SK-N-SH (cell line): ENCODE results near the gene WHRN. TPM values are rescaled to one million over a fixed set of nuclear protein-coding genes. Genes with fewer than 3 reads are reported as not detected.
A peak's percentile ranks its signal among the peaks of the same experiment; 100 is the strongest.

Experiments used
- CTCF ChIA-PET: fragments of 300-600, 350-600 bp; formaldehyde crosslinking; extraction: SDS; loops from one replicate; lab custom pipeline; 2021; lab: Yijun Ruan, JAX
- POLR2A ChIA-PET: fragments of 350-600 bp; sonication (Branson Sonifier 250); formaldehyde crosslinking; extraction: SDS; loops from one replicate; lab custom pipeline; 2020; ENCODE audit warnings: antibody characterized with exemption, inconsistent platforms; lab: Yijun Ruan, JAX
- DNase-seq: peaks from one replicate; pipeline ENCODE4 v3.0.0; 2012
- H2AFZ ChIP-seq: fragments of 200-600 bp; sonication (generic); 2 replicates; pipeline ENCODE4 v1.8.1; 2016; ENCODE audit warnings: antibody characterized with exemption, mild to moderate bottlenecking, low read depth
- H3F3A ChIP-seq: fragments of 200-600 bp; sonication (generic); replicated peaks from 2 replicates; pipeline ENCODE3; 2016; ENCODE audit warnings: antibody characterized with exemption, mild to moderate bottlenecking; ENCODE audit not compliant: insufficient read depth
- H3K27ac ChIP-seq, 2 experiments: fragments of 200-500 bp in 1 of 2; fragments of 200-600 bp in 1 of 2; sonication (Bioruptor generic) in 1 of 2; sonication (generic), shearing (Covaris generic) in 1 of 2; 2 replicates each; pipeline versions ENCODE4 v1.5.1 to v1.6.1; 2014 to 2016; ENCODE audit warnings: low read depth in 2 of 2, inconsistent platforms in 1 of 2, low read length in 1 of 2, mild to moderate bottlenecking in 1 of 2, mixed read lengths in 1 of 2
- H3K27me3 ChIP-seq: fragments of 200-600 bp; sonication (generic), shearing (Covaris generic); 2 replicates; pipeline ENCODE4 v1.6.1; 2016; ENCODE audit warnings: mixed run types; ENCODE audit not compliant: insufficient read depth
- H3K36me3 ChIP-seq, 2 experiments: fragments of 200-500 bp in 1 of 2; fragments of 200-600 bp in 1 of 2; sonication (Bioruptor generic) in 1 of 2; sonication (generic) in 1 of 2; replicated peaks in 1 of 2; 2 replicates each; pipeline versions ENCODE3 to v1.5.1; 2014 to 2016; ENCODE audit warnings: low read length in 1 of 2, mild to moderate bottlenecking in 1 of 2; ENCODE audit not compliant: insufficient read depth in 2 of 2, control insufficient read depth in 1 of 2
- H3K4me1 ChIP-seq, 2 experiments: fragments of 200-500 bp in 1 of 2; fragments of 200-600 bp in 1 of 2; sonication (Bioruptor generic) in 1 of 2; sonication (generic), shearing (Covaris generic) in 1 of 2; 2 replicates each; pipeline versions ENCODE4 v1.5.1 to v1.6.1; 2014 to 2016; ENCODE audit warnings: low read depth in 1 of 2, low read length in 1 of 2, mixed run types in 1 of 2; ENCODE audit not compliant: insufficient read depth in 2 of 2, control insufficient read depth in 1 of 2
- H3K4me2 ChIP-seq: fragments of 200-600 bp; sonication (generic), shearing (Covaris generic); 2 replicates; pipeline ENCODE4 v1.6.1; 2017; ENCODE audit warnings: mixed run types
- H3K4me3 ChIP-seq, 2 experiments: fragments of 200-500 bp in 1 of 2; fragments of 200-600 bp in 1 of 2; sonication (Bioruptor generic) in 1 of 2; sonication (generic), shearing (Covaris generic) in 1 of 2; 2 replicates each; pipeline versions ENCODE4 v1.5.1 to v1.8.1; 2014 to 2016; ENCODE audit warnings: low read depth in 2 of 2, inconsistent platforms in 1 of 2, low read length in 1 of 2, mild to moderate bottlenecking in 1 of 2, mixed read lengths in 1 of 2, moderate library complexity in 1 of 2
- H3K79me2 ChIP-seq: fragments of 200-600 bp; sonication (generic); 2 replicates; pipeline ENCODE4 v1.8.1; 2017; ENCODE audit warnings: mild to moderate bottlenecking; ENCODE audit not compliant: insufficient read depth
- H3K9ac ChIP-seq: fragments of 200-600 bp; sonication (generic); 2 replicates; pipeline ENCODE4 v1.6.1; 2017; ENCODE audit warnings: mixed run types
- H3K9me2 ChIP-seq: fragments of 200-600 bp; sonication (generic); 2 replicates; pipeline ENCODE4 v1.6.1; 2017; ENCODE audit warnings: mixed run types
- H3K9me3 ChIP-seq: fragments of 200-600 bp; sonication (generic); 2 replicates; pipeline ENCODE4 v1.6.1; 2017; ENCODE audit warnings: mixed run types, mild to moderate bottlenecking, moderate library complexity
- H4K20me1 ChIP-seq: fragments of 200-600 bp; sonication (generic); 2 replicates; pipeline ENCODE4 v1.6.1; 2017; ENCODE audit warnings: mild to moderate bottlenecking, mixed run types; ENCODE audit not compliant: insufficient read depth
- ELF1 ChIP-seq: IDR thresholded peaks from 2 replicates; pipeline ENCODE4 v1.4.0; 2012
- EP300 ChIP-seq, 2 experiments: IDR thresholded peaks; 2 replicates each; pipeline versions ENCODE4 v1.4.0 to v1.6.1; 2012; ENCODE audit warnings: borderline replicate concordance in 1 of 2, low read depth in 1 of 2, low read length in 1 of 2
- FOSL2 ChIP-seq: IDR thresholded peaks from 2 replicates; pipeline ENCODE4 v1.4.0; 2012; ENCODE audit warnings: low read depth, mild to moderate bottlenecking, moderate library complexity, borderline replicate concordance
- GATA2 ChIP-seq: sonication (generic); formaldehyde crosslinking; IDR thresholded peaks from 2 replicates; pipeline ENCODE4 v1.5.0; 2020; ENCODE audit warnings: mild to moderate bottlenecking, missing genetic modification reagents
- MEF2A ChIP-seq: IDR thresholded peaks from 2 replicates; pipeline ENCODE4 v1.4.0; 2012; ENCODE audit warnings: low read depth, borderline replicate concordance
- NFIC ChIP-seq: IDR thresholded peaks from 2 replicates; pipeline ENCODE4 v1.4.0; 2012; ENCODE audit warnings: borderline replicate concordance
- NRF1 ChIP-seq: IDR thresholded peaks from 2 replicates; pipeline ENCODE4 v1.6.1; 2012; ENCODE audit warnings: low read depth, mild to moderate bottlenecking, low read length
- POLR2AphosphoS5 ChIP-seq: IDR thresholded peaks from 2 replicates; pipeline ENCODE4 v1.6.1; 2012; ENCODE audit warnings: low read depth, low read length
- RAD21 ChIP-seq: IDR thresholded peaks from 2 replicates; pipeline ENCODE4 v1.6.1; 2012; ENCODE audit warnings: mild to moderate bottlenecking, low read length
- RFX5 ChIP-seq: IDR thresholded peaks from 2 replicates; pipeline ENCODE4 v1.6.1; 2012; ENCODE audit warnings: mild to moderate bottlenecking, improper control_type of control experiment, low read length
- SMC3 ChIP-seq: IDR thresholded peaks from 2 replicates; pipeline ENCODE4 v1.6.1; 2012; ENCODE audit warnings: low read depth, low read length, improper control_type of control experiment
- TAF1 ChIP-seq: IDR thresholded peaks from 2 replicates; pipeline ENCODE4 v1.6.1; 2012; ENCODE audit warnings: low read depth, mild to moderate bottlenecking, low read length, moderate library complexity, borderline replicate concordance
- TEAD4 ChIP-seq: IDR thresholded peaks from 2 replicates; pipeline ENCODE4 v1.4.0; 2012; ENCODE audit warnings: mild to moderate bottlenecking, borderline replicate concordance; ENCODE audit not compliant: insufficient read depth
- WGBS: methylation state at CpG from one replicate; pipeline ENCODE4 v1.1.6; 2017; ENCODE audit warnings: low lambda C conversion rate; 5-methylcytosine and 5-hydroxymethylcytosine counted together
- polyA plus RNA-seq, 3 experiments: library from polyadenylated mRNA; depleted of rRNA; stranded (reverse); fragments of >200 nt; gene quantifications; 2 replicates each; pipeline ENCODE4 v1.2.3, GENCODE V29; 2012
- TF ChIP-seq, protein P1 (sequence below): IDR thresholded peaks from 2 replicates; pipeline ENCODE4 v1.6.1; 2012; ENCODE audit warnings: mild to moderate bottlenecking, low read depth, low read length, moderate library complexity
- TF ChIP-seq, protein P2 (sequence below): IDR thresholded peaks from 2 replicates; pipeline ENCODE4 v1.4.0; 2012; ENCODE audit warnings: low read depth, borderline replicate concordance
- TF ChIP-seq, protein P3 (sequence below): fragments of 150-350 bp; IDR thresholded peaks from 2 replicates; pipeline ENCODE4 v1.6.1; 2017; ENCODE audit warnings: antibody characterized with exemption, low read length, low read depth, borderline replicate concordance
- TF ChIP-seq, protein P4 (sequence below): fragments of 150-350 bp; IDR thresholded peaks from 2 replicates; pipeline ENCODE4 v1.6.1; 2016; ENCODE audit warnings: mild to moderate bottlenecking, low read depth, low read length

The WHRN gene
- polyA plus RNA-seq, 1 of the 3 experiments (the other 2 are of a cell fraction), result 4.6 TPM

DNA sequence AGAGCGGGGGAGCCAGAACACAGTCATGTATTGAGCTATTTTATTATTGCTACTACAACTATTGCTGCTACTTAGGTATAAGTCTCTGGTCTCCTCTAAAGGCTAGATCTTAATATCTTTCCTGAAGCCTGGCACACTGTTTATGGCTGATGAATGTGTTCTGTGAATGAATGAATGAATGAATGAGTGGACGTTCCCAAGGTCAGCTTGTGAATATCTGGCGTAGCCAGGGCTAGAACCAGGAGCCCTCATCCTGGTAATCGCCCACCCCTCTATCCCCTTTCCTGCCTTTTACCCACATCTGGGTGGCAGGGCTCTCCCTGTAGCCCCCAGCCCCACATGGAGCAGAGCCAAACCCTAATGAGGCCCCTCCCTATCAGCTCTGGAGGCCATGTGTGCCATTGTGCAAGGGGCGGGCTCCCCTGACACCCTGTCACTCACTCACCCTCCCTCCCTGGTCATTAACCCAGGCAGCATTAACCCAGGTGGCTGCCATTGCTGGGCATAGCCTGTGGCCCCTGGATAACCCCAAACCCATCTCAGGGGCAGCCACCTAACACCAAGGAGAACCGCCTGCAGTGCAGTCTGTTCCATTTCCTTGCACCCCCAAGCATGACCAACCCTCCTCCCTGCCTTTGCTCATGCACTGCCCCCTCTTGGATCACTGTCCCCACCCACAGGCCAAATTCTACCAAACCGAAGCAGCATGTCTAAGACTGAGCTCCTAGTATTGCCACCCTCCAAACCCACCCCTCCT is 115.5 kb downstream of the WHRN start:
- no peak overlapping the region for H3K4me2 ChIP-seq
- H3K4me3 ChIP-seq, result no peak overlapping the region
- no peaks in the 10 kb centered on the region for H3K79me2 ChIP-seq
- peaks cover 11 to 17% of the 10 kb centered on the region in 2 experiments; a peak in 3 of 4 replicates for H3K4me1 ChIP-seq
- H3K27ac ChIP-seq, result no peak overlapping the region
- H3K27me3 ChIP-seq, result no peaks in the 10 kb centered on the region
- no peak overlapping the region for H3K9ac ChIP-seq
- TF ChIP-seq, protein P1, sequence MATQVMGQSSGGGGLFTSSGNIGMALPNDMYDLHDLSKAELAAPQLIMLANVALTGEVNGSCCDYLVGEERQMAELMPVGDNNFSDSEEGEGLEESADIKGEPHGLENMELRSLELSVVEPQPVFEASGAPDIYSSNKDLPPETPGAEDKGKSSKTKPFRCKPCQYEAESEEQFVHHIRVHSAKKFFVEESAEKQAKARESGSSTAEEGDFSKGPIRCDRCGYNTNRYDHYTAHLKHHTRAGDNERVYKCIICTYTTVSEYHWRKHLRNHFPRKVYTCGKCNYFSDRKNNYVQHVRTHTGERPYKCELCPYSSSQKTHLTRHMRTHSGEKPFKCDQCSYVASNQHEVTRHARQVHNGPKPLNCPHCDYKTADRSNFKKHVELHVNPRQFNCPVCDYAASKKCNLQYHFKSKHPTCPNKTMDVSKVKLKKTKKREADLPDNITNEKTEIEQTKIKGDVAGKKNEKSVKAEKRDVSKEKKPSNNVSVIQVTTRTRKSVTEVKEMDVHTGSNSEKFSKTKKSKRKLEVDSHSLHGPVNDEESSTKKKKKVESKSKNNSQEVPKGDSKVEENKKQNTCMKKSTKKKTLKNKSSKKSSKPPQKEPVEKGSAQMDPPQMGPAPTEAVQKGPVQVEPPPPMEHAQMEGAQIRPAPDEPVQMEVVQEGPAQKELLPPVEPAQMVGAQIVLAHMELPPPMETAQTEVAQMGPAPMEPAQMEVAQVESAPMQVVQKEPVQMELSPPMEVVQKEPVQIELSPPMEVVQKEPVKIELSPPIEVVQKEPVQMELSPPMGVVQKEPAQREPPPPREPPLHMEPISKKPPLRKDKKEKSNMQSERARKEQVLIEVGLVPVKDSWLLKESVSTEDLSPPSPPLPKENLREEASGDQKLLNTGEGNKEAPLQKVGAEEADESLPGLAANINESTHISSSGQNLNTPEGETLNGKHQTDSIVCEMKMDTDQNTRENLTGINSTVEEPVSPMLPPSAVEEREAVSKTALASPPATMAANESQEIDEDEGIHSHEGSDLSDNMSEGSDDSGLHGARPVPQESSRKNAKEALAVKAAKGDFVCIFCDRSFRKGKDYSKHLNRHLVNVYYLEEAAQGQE, result no peak
- TF ChIP-seq ELF1 (no peak), NFIC (no peak), GATA2 (CRISPR knock-in tag) (no peak), NRF1 (no peak), TEAD4 (no peak), FOSL2 (no peak), TAF1 (no peak), POLR2AphosphoS5 (no peak), SMC3 (no peak), MEF2A (no peak), EP300 (IDR thresholded peaks at IDR 0.05; ENCODE audit: borderline replicate concordance in 1 of 2, low read depth in 1 of 2, low read length in 1 of 2) (no peak), RAD21 (no peak), RFX5 (no peak)
- TF ChIP-seq, protein P2, sequence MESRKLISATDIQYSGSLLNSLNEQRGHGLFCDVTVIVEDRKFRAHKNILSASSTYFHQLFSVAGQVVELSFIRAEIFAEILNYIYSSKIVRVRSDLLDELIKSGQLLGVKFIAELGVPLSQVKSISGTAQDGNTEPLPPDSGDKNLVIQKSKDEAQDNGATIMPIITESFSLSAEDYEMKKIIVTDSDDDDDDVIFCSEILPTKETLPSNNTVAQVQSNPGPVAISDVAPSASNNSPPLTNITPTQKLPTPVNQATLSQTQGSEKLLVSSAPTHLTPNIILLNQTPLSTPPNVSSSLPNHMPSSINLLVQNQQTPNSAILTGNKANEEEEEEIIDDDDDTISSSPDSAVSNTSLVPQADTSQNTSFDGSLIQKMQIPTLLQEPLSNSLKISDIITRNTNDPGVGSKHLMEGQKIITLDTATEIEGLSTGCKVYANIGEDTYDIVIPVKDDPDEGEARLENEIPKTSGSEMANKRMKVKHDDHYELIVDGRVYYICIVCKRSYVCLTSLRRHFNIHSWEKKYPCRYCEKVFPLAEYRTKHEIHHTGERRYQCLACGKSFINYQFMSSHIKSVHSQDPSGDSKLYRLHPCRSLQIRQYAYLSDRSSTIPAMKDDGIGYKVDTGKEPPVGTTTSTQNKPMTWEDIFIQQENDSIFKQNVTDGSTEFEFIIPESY, result no peak
- TF ChIP-seq, protein P3, sequence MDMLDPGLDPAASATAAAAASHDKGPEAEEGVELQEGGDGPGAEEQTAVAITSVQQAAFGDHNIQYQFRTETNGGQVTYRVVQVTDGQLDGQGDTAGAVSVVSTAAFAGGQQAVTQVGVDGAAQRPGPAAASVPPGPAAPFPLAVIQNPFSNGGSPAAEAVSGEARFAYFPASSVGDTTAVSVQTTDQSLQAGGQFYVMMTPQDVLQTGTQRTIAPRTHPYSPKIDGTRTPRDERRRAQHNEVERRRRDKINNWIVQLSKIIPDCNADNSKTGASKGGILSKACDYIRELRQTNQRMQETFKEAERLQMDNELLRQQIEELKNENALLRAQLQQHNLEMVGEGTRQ, result no peak
- TF ChIP-seq, protein P4, sequence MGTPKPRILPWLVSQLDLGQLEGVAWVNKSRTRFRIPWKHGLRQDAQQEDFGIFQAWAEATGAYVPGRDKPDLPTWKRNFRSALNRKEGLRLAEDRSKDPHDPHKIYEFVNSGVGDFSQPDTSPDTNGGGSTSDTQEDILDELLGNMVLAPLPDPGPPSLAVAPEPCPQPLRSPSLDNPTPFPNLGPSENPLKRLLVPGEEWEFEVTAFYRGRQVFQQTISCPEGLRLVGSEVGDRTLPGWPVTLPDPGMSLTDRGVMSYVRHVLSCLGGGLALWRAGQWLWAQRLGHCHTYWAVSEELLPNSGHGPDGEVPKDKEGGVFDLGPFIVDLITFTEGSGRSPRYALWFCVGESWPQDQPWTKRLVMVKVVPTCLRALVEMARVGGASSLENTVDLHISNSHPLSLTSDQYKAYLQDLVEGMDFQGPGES, result no peak
- WGBS, result 88% methylated on average over 7 of the region's 7 CpGs
- peak; percentile 58 for DNase-seq
- no peaks in the 10 kb centered on the region for H3K9me3 ChIP-seq
- ChIA-PET CTCF (interaction anchor here (0.6 to 2.7 kb wide), 4 partner anchors 9 to 710 kb away, joined by 3 to 12 read pairs (median 4); no protein-coding TSS in a partner anchor), POLR2A (no interaction called here)
- H2AFZ ChIP-seq, result no peak overlapping the region
- H3F3A ChIP-seq, result peaks cover 7% of the 10 kb centered on the region
- H3K9me2 ChIP-seq, result no peaks in the 10 kb centered on the region
- no peaks in the 10 kb centered on the region for H4K20me1 ChIP-seq
- no peaks in the 10 kb centered on the region for H3K36me3 ChIP-seq
